Sigmoid colon (tissue), 4 donors: ENCODE results near the gene STRN.
"Not testable (repeated sequence)": the region's sequence is repeated elsewhere in the genome, so short reads cannot be mapped to it uniquely, and the experiment has no call there.

Experiments
- POLR2AphosphoS5 ChIP-seq, 4 donors: sonication (generic); formaldehyde crosslinking; IDR thresholded peaks; one replicate each; pipeline ENCODE4 v1.6.1; 2017; ENCODE audit warnings: antibody characterized with exemption in 4 of 4
- TF ChIP-seq, protein P1 (sequence below), 4 experiments: fragments of 450-650 bp in 3 of 4; fragments of 200-600 bp in 1 of 4; IDR thresholded peaks; one replicate each; pipeline ENCODE4 v1.5.1; 2016 to 2019; ENCODE audit warnings: antibody characterized with exemption in 4 of 4, mild to moderate bottlenecking in 3 of 4, moderate library complexity in 2 of 4

DNA sequence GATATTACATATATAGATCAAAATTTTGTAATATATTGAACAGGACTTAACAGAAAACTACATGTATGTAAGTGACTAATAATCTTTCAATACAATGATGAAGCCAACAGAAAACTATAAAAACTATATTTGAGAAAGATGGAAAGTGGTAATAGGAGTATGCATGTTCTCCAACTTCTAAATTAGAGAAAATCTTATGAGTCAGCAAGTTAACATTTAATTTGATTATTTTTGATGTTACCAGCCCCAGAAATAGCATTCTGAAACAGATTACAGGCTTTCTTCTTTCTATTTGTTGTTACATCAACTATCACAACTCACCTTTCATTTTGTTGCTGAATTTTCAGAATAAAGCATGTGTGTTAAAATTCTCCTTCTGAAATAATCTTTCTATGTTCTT lies 29.8 kb downstream of the STRN start:
- not testable (repeated sequence) for TF ChIP-seq POLR2AphosphoS5 (IDR thresholded peaks at IDR 0.05)
- TF ChIP-seq, protein P1, sequence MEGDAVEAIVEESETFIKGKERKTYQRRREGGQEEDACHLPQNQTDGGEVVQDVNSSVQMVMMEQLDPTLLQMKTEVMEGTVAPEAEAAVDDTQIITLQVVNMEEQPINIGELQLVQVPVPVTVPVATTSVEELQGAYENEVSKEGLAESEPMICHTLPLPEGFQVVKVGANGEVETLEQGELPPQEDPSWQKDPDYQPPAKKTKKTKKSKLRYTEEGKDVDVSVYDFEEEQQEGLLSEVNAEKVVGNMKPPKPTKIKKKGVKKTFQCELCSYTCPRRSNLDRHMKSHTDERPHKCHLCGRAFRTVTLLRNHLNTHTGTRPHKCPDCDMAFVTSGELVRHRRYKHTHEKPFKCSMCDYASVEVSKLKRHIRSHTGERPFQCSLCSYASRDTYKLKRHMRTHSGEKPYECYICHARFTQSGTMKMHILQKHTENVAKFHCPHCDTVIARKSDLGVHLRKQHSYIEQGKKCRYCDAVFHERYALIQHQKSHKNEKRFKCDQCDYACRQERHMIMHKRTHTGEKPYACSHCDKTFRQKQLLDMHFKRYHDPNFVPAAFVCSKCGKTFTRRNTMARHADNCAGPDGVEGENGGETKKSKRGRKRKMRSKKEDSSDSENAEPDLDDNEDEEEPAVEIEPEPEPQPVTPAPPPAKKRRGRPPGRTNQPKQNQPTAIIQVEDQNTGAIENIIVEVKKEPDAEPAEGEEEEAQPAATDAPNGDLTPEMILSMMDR (IDR thresholded peaks at IDR 0.05): not testable (repeated sequence)
